NT2/D1 (cell line): ENCODE data around the gene TTLL4.

Experiments used
- SUZ12 ChIP-seq: IDR thresholded peaks from 2 replicates; pipeline ENCODE4 v1.6.1; 2011; ENCODE audit not compliant: insufficient read length, insufficient read depth; ENCODE audit errors: extremely low read depth
- YY1 ChIP-seq: IDR thresholded peaks from 2 replicates; pipeline ENCODE4 v1.6.1; 2011; ENCODE audit not compliant: insufficient read length, insufficient read depth
- ZNF274 ChIP-seq: IDR thresholded peaks from 2 replicates; pipeline ENCODE4 v1.6.1; 2011; ENCODE audit warnings: mild to moderate bottlenecking, low read depth, low read length

- TF ChIP-seq SUZ12 (no peak), YY1 (no peak), ZNF274 (no peak)
Measured at GRCh38 chr2:218691234-218691633, 19.4 kb upstream of the TTLL4 start.
